ENCODE results near the gene VAV2. TPM values are rescaled to one million over a fixed set of nuclear protein-coding genes. Genes with fewer than 3 reads are reported as not detected.

VAV2 gene
- total and polyA plus RNA-seq, 9 of the 15 experiments (the other 6 are each of a cell fraction or from before 2014, with no cell fraction given) = 0.01 to 2.7 (median 1.0) TPM; not detected in 1

GRCh38 chr9:133792721-133793470, 199.2 kb downstream of the VAV2 start (continued):
- TF ChIP-seq ZNF695 (CRISPR knock-in tag; IDR thresholded peaks at IDR 0.05) (no peak), MAFK (IDR thresholded peaks at IDR 0.05; ENCODE audit: low read length) (no peak), RBM39 (optimal IDR thresholded peaks at IDR 0.05; ENCODE audit: low read depth, low read length) (no peak), EWSR1 (IDR thresholded peaks at IDR 0.05; ENCODE audit: borderline replicate concordance, low read depth, partially characterized antibody) (no peak), TEAD1 (CRISPR knock-in tag; IDR thresholded peaks at IDR 0.05) (peak in 1 of 2 experiments; percentile 71; a peak in 1 of 4 replicates), ZNF395 (CRISPR knock-in tag; IDR thresholded peaks at IDR 0.05) (no peak), ZNF764 (CRISPR knock-in tag; IDR thresholded peaks at IDR 0.05; ENCODE audit: low read depth) (0 out of 2 replicates have a peak, but pooled peaks have one; percentile 58), ZNF785 (CRISPR knock-in tag; IDR thresholded peaks at IDR 0.05) (no peak), RCOR1 (IDR thresholded peaks at IDR 0.05; ENCODE audit: borderline replicate concordance in 1 of 2, low read depth in 2 of 2, low read length in 2 of 2) (no peak), IFI16 (CRISPR knock-in tag; IDR thresholded peaks at IDR 0.05) (no peak), CBFA2T2 (conservative IDR thresholded peaks at IDR 0.05) (no peak), MCM3 (IDR thresholded peaks at IDR 0.05) (no peak), MYC (IDR thresholded peaks at IDR 0.05; ENCODE audit: low read depth, low read length) (peak; percentile 75), MYC (CRISPR knock-in tag; IDR thresholded peaks at IDR 0.05; ENCODE audit: borderline replicate concordance, low read depth) (no peak), CTCF (IDR thresholded peaks at IDR 0.05 in 2 of 3, conservative IDR thresholded peaks at IDR 0.05 in 1 of 3; ENCODE audit: insufficient read depth in 2 of 3, low read depth in 1 of 3, low read length in 3 of 3) (peak; percentile 88 to 89 (median 88)), ELF1 (tag; IDR thresholded peaks at IDR 0.05) (no peak), ZNF23 (CRISPR knock-in tag; IDR thresholded peaks at IDR 0.05) (no peak), TAF7 (tag; IDR thresholded peaks at IDR 0.05) (no peak), CAMTA2 (CRISPR knock-in tag; conservative IDR thresholded peaks at IDR 0.05) (no peak), GATAD2B (IDR thresholded peaks at IDR 0.05; ENCODE audit: borderline replicate concordance) (no peak), HDAC8 (tag; IDR thresholded peaks at IDR 0.05) (no peak)
- TF ChIP-seq, protein P1, sequence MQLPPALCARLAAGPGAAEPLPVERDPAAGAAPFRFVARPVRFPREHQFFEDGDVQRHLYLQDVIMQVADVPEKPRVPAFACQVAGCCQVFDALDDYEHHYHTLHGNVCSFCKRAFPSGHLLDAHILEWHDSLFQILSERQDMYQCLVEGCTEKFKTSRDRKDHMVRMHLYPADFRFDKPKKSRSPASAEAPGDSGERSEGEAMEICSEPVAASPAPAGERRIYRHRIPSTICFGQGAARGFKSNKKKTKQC (CRISPR knock-in tag; IDR thresholded peaks at IDR 0.05) = no peak
- TF ChIP-seq, protein P2, sequence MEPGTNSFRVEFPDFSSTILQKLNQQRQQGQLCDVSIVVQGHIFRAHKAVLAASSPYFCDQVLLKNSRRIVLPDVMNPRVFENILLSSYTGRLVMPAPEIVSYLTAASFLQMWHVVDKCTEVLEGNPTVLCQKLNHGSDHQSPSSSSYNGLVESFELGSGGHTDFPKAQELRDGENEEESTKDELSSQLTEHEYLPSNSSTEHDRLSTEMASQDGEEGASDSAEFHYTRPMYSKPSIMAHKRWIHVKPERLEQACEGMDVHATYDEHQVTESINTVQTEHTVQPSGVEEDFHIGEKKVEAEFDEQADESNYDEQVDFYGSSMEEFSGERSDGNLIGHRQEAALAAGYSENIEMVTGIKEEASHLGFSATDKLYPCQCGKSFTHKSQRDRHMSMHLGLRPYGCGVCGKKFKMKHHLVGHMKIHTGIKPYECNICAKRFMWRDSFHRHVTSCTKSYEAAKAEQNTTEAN (CRISPR knock-in tag; IDR thresholded peaks at IDR 0.05) = no peak

All from K562 (cell line).